H1 (cell line): ENCODE measurements around the gene CAMSAP1.

Source experiments
- BCL11A ChIP-seq, 2 experiments: IDR thresholded peaks; one replicate each; pipeline ENCODE4 v1.6.1; 2011; ENCODE audit warnings: low read depth in 2 of 2, low read length in 2 of 2, mild to moderate bottlenecking in 2 of 2
- CBX5 ChIP-seq: fragments of 300-800, 300-1000 bp; sonication (generic); IDR thresholded peaks from 2 replicates; pipeline ENCODE4 v1.7.1; 2016; ENCODE audit warnings: antibody characterized with exemption, low read length, low read depth
- CTCF ChIP-seq, 3 experiments: IDR thresholded peaks; 1 replicate in 2 of 3; 2 replicates in 1 of 3; pipeline versions ENCODE4 v1.5.1 to v1.6.1; 2011; ENCODE audit warnings: low read length in 3 of 3, mild to moderate bottlenecking in 3 of 3, inconsistent platforms in 2 of 3, low read depth in 1 of 3, moderate library complexity in 1 of 3; ENCODE audit not compliant: insufficient read depth in 1 of 3; ENCODE audit errors: control extremely low read depth in 1 of 3
- EZH2 ChIP-seq: fragments of 200-600 bp; sonication (generic); IDR thresholded peaks from 2 replicates; pipeline ENCODE4 v1.7.1; 2012; ENCODE audit warnings: low read depth, mild to moderate bottlenecking, moderate library complexity, low read length, inconsistent platforms; ENCODE audit not compliant: severe bottlenecking
- GTF2F1 ChIP-seq: IDR thresholded peaks from 2 replicates; pipeline ENCODE4 v1.6.1; 2012; ENCODE audit warnings: low read depth, low read length, improper control_type of control experiment, borderline replicate concordance
- POLR2A ChIP-seq, 2 experiments: IDR thresholded peaks; 1 replicate in 1 of 2; 2 replicates in 1 of 2; pipeline ENCODE4 v1.6.1; 2011; ENCODE audit warnings: low read depth in 2 of 2, low read length in 2 of 2, mild to moderate bottlenecking in 2 of 2; ENCODE audit errors: control extremely low read depth in 1 of 2
- POLR2AphosphoS5 ChIP-seq: IDR thresholded peaks from 2 replicates; pipeline ENCODE4 v1.6.1; 2011; ENCODE audit warnings: low read depth, low read length
- RAD21 ChIP-seq, 2 experiments: IDR thresholded peaks in 1 of 2; conservative IDR thresholded peaks in 1 of 2; 2 replicates each; pipeline ENCODE4 v1.6.1; 2011; ENCODE audit warnings: low read depth in 2 of 2, low read length in 2 of 2, improper control_type of control experiment in 1 of 2, inconsistent platforms in 1 of 2, mild to moderate bottlenecking in 1 of 2, moderate library complexity in 1 of 2
- TAF1 ChIP-seq: IDR thresholded peaks from 2 replicates; pipeline ENCODE4 v1.6.1; 2011; ENCODE audit warnings: mild to moderate bottlenecking, low read depth, low read length
- USF2 ChIP-seq: IDR thresholded peaks from 2 replicates; pipeline ENCODE4 v1.6.1; 2011; ENCODE audit warnings: low read length, improper control_type of control experiment
- ZNF274 ChIP-seq: IDR thresholded peaks from 2 replicates; pipeline ENCODE4 v1.7.0; 2012; ENCODE audit warnings: low read length, borderline replicate concordance; ENCODE audit errors: extremely low read depth

GRCh38 chr9:135926402-135927194 is 19.3 kb upstream of the CAMSAP1 start:
- no peak for TF ChIP-seq EZH2
- no peak for TF ChIP-seq TAF1
- TF ChIP-seq POLR2A (IDR thresholded peaks at IDR 0.05; ENCODE audit: control extremely low read depth in 1 of 2, low read depth in 2 of 2, low read length in 2 of 2) = no peak
- no peak for TF ChIP-seq ZNF274
- no peak for TF ChIP-seq USF2
- no peak for TF ChIP-seq GTF2F1
- no peak for TF ChIP-seq CTCF (IDR thresholded peaks at IDR 0.05; ENCODE audit: control extremely low read depth in 1 of 3, insufficient read depth in 1 of 3, low read depth in 1 of 3, low read length in 3 of 3)
- TF ChIP-seq RAD21 (IDR thresholded peaks at IDR 0.05 in 1 of 2, conservative IDR thresholded peaks at IDR 0.05 in 1 of 2; ENCODE audit: low read depth in 2 of 2, low read length in 2 of 2) = no peak
- no peak for TF ChIP-seq BCL11A (IDR thresholded peaks at IDR 0.05; ENCODE audit: low read depth in 2 of 2, low read length in 2 of 2)
- no peak for TF ChIP-seq CBX5
- no peak for TF ChIP-seq POLR2AphosphoS5
